IMR-90 (cell line): ENCODE results near the gene EGFR. TPM values are rescaled to one million over a fixed set of nuclear protein-coding genes. Genes with fewer than 3 reads are reported as not detected.

Source experiments
- ATAC-seq: fragments of 200-7000 bp; cut with Tn5 transposase; 2 replicates; pipeline ENCODE4 v1.9.1; 2020; ENCODE audit warnings: low read depth, mild to moderate bottlenecking, moderate library complexity
- BruUV-seq: library from RNA; stranded (reverse); fragments of 400-500 nt; replicated peaks from 2 replicates; lab custom pipeline; 2021; lab: Mats Ljungman, UMichigan
- CTCF ChIA-PET: fragments of 300-600 bp; formaldehyde crosslinking; extraction: SDS; loops from one replicate; lab custom pipeline; 2021; ENCODE audit warnings: antibody characterized with exemption; lab: Yijun Ruan, JAX
- POLR2A ChIA-PET: fragments of 300-600 bp; sonication (Branson Sonifier 250); formaldehyde crosslinking; loops from one replicate; lab custom pipeline; 2022; ENCODE audit warnings: antibody characterized with exemption; ENCODE audit not compliant: unreplicated experiment; lab: Charles Lee
- DNase-seq: peaks from one replicate; pipeline ENCODE4 v3.0.0; 2013
- H2AFZ ChIP-seq: replicated peaks from 2 replicates; pipeline ENCODE3; 2013; ENCODE audit warnings: low read length, mild to moderate bottlenecking; ENCODE audit not compliant: poor library complexity
- H2AK5ac ChIP-seq: 2 replicates; pipeline ENCODE4 v1.6.1; 2013; ENCODE audit warnings: low read depth, low read length, inconsistent platforms
- H2AK9ac ChIP-seq: replicated peaks from 2 replicates; pipeline ENCODE3; 2013; ENCODE audit warnings: mild to moderate bottlenecking, low read depth, low read length, moderate library complexity; ENCODE audit not compliant: poor library complexity
- H2BK120ac ChIP-seq: 2 replicates; pipeline ENCODE4 v1.6.1; 2013; ENCODE audit warnings: low read depth, low read length, inconsistent platforms
- H2BK15ac ChIP-seq: 3 replicates; pipeline ENCODE4 v1.6.1; 2013; ENCODE audit warnings: low read depth, low read length, inconsistent platforms
- H2BK20ac ChIP-seq: 2 replicates; pipeline ENCODE4 v1.6.1; 2013; ENCODE audit warnings: low read depth, mild to moderate bottlenecking, inconsistent platforms, low read length, moderate library complexity
- H2BK5ac ChIP-seq: 2 replicates; pipeline ENCODE4 v1.6.1; 2013; ENCODE audit warnings: mild to moderate bottlenecking, low read depth, low read length, inconsistent platforms; ENCODE audit not compliant: poor library complexity, severe bottlenecking
- H3K14ac ChIP-seq: replicated peaks from 2 replicates; pipeline ENCODE4 v1.6.1; 2013; ENCODE audit warnings: low read depth, low read length, inconsistent platforms
- H3K18ac ChIP-seq: 2 replicates; pipeline ENCODE4 v1.6.1; 2013; ENCODE audit warnings: low read depth, low read length, control low read depth
- H3K23ac ChIP-seq: 2 replicates; pipeline ENCODE4 v1.6.1; 2013; ENCODE audit warnings: low read depth, low read length, inconsistent platforms
- H3K27ac ChIP-seq: 2 replicates; pipeline ENCODE4 v1.5.1; 2013; ENCODE audit warnings: mild to moderate bottlenecking, control low read depth, low read length; ENCODE audit not compliant: insufficient read depth
- H3K27me3 ChIP-seq: 2 replicates; pipeline ENCODE4 v1.6.1; 2013; ENCODE audit warnings: low read length; ENCODE audit not compliant: control insufficient read depth, insufficient read depth
- H3K36me3 ChIP-seq: 2 replicates; pipeline ENCODE4 v1.6.1; 2013; ENCODE audit warnings: low read length, mixed read lengths; ENCODE audit not compliant: control insufficient read depth, insufficient read depth
- H3K4ac ChIP-seq: 2 replicates; pipeline ENCODE4 v1.6.1; 2013; ENCODE audit warnings: low read depth, low read length, inconsistent platforms
- H3K4me1 ChIP-seq: 2 replicates; pipeline ENCODE4 v1.6.1; 2013; ENCODE audit warnings: low read length, mixed read lengths; ENCODE audit not compliant: control insufficient read depth, insufficient read depth
- H3K4me2 ChIP-seq: 2 replicates; pipeline ENCODE4 v1.6.1; 2013; ENCODE audit warnings: low read depth, mild to moderate bottlenecking, control low read depth, low read length, moderate library complexity
- H3K4me3 ChIP-seq: 2 replicates; pipeline ENCODE4 v1.5.1; 2013; ENCODE audit warnings: low read depth, mild to moderate bottlenecking, control low read depth, low read length, moderate library complexity; ENCODE audit not compliant: insufficient read depth
- H3K56ac ChIP-seq: 2 replicates; pipeline ENCODE4 v1.6.1; 2013; ENCODE audit warnings: low read length, inconsistent platforms; ENCODE audit not compliant: insufficient read depth; ENCODE audit errors: extremely low read depth
- H3K79me1 ChIP-seq, 2 experiments: 2 replicates each; pipeline ENCODE4 v1.6.1; 2013; ENCODE audit warnings: low read length in 2 of 2, inconsistent platforms in 1 of 2, low read depth in 1 of 2
- H3K9ac ChIP-seq: 2 replicates; pipeline ENCODE4 v1.6.1; 2013; ENCODE audit warnings: low read depth, low read length, control low read depth
- H3K9me1 ChIP-seq: 2 replicates; pipeline ENCODE4 v1.6.1; 2013; ENCODE audit warnings: low read length, inconsistent platforms; ENCODE audit not compliant: insufficient read depth
- H3K9me3 ChIP-seq: 2 replicates; pipeline ENCODE4 v1.6.1; 2013; ENCODE audit warnings: low read length; ENCODE audit not compliant: control insufficient read depth, insufficient read depth
- H4K20me1 ChIP-seq: 2 replicates; pipeline ENCODE4 v1.6.1; 2013; ENCODE audit warnings: low read length, inconsistent platforms; ENCODE audit not compliant: insufficient read depth
- H4K5ac ChIP-seq: 2 replicates; pipeline ENCODE4 v1.6.1; 2013; ENCODE audit warnings: mild to moderate bottlenecking, low read depth, low read length, control low read depth
- H4K8ac ChIP-seq, 2 experiments: 2 replicates each; pipeline ENCODE4 v1.6.1; 2013; ENCODE audit warnings: low read depth in 2 of 2, low read length in 2 of 2, control low read depth in 1 of 2, inconsistent platforms in 1 of 2
- H4K91ac ChIP-seq: 2 replicates; pipeline ENCODE4 v1.6.1; 2013; ENCODE audit warnings: low read depth, low read length, inconsistent platforms; ENCODE audit not compliant: insufficient read depth
- BHLHE40 ChIP-seq: fragments of 150-350 bp; IDR thresholded peaks from 2 replicates; pipeline ENCODE4 v1.6.1; 2016; ENCODE audit warnings: mild to moderate bottlenecking, low read depth, low read length
- CEBPB ChIP-seq: IDR thresholded peaks from 2 replicates; pipeline ENCODE4 v1.6.1; 2012; ENCODE audit warnings: low read depth, low read length, improper control_type of control experiment
- CHD1 ChIP-seq: IDR thresholded peaks from 2 replicates; pipeline ENCODE4 v1.6.1; 2012; ENCODE audit warnings: low read depth, low read length, improper control_type of control experiment
- MAFK ChIP-seq: IDR thresholded peaks from 2 replicates; pipeline ENCODE4 v1.6.1; 2012; ENCODE audit warnings: low read depth, low read length, improper control_type of control experiment
- MAZ ChIP-seq: IDR thresholded peaks from 2 replicates; pipeline ENCODE4 v1.6.1; 2012; ENCODE audit warnings: low read depth, mild to moderate bottlenecking, low read length, improper control_type of control experiment, moderate library complexity, borderline replicate concordance
- RAD21 ChIP-seq: IDR thresholded peaks from 2 replicates; pipeline ENCODE4 v1.6.1; 2012; ENCODE audit warnings: low read length, improper control_type of control experiment
- WGBS, 2 experiments: methylation state at CpG; one replicate each; pipeline versions ENCODE4 v1.1.5 to v1.1.7; 2013; ENCODE audit warnings: missing lambda C conversion rate in 2 of 2; ENCODE audit not compliant: insufficient read length in 1 of 2; ENCODE audit errors: extremely low coverage in 2 of 2; 5-methylcytosine and 5-hydroxymethylcytosine counted together
- dilution Hi-C: fragments of 300-500 bp; cut with HindIII; formaldehyde crosslinking; loops from one replicate; pipeline ENCODE4 v1.14.3; 2018; ENCODE audit warnings: low sequenced_read_pairs; ENCODE audit not compliant: unreplicated experiment
- in situ Hi-C: fragments of 300-500 bp; cut with MboI; formaldehyde crosslinking; loops from 3 replicates; pipeline ENCODE4 v1.14.3; 2019; ENCODE audit warnings: low sequenced_read_pairs, inconsistent platforms, mixed read lengths
- intact Hi-C: fragments of 100-400 bp; cut with micrococcal nuclease; formaldehyde crosslinking; loops from 2 replicates; pipeline ENCODE4 v1.10.0; 2022
- polyA plus RNA-seq, 3 experiments: library from polyadenylated mRNA; depleted of rRNA; stranded (reverse); fragments of >200 nt; gene quantifications; 2 replicates each; pipeline ENCODE4 v1.2.3, GENCODE V29; 2012; ENCODE audit warnings: low replicate concordance in 1 of 3
- total RNA-seq: library from RNA; depleted of rRNA; stranded (reverse); fragments of >200 nt; gene quantifications from 2 replicates; pipeline ENCODE4 v1.2.3, GENCODE V29; 2012

The EGFR gene
- total and polyA plus RNA-seq, 2 of the 4 experiments (the other 2 are of a cell fraction): 36.9 to 60.4 TPM

DNA sequence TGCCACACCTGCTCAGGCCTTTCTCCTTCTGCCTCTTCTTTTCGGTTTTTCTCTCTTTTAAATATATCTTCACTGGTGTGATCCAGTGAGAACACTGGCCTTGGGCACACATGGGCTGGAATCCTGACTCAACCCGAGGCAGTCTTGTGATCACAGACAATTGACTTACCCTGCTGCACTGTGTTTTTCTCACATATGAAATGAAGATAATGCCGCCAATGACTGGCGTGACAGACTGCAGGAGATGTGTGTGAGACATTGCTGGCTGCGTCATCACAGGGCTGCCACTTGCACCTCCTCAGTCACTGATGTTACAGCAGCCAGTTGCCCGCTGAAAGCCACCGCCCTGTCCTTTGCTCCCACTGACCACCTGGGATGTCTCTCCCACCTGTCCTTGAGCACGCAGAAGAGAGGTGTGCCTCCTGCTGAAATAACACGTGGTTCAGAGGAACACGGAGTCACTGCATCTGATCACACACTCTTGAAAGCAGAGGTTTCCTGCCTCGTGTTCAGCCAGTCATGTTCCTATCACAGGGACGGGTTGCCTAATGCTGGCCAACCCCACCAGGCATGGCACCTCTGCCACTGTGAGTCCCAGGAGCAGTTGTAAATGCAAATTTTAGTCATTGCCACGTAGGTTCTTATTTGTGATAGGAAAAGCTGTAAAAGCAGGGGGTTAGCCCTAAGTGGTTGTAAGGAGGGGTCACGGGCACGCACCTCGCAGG lies 221.8 kb downstream of the EGFR start:
- ATAC-seq (no peak), DNase-seq (no peak)
- WGBS, 2 experiments: 92% methylated on average over 7 of the region's 16 CpGs; no CpG with 5 or more reads in 1 of the 2 experiments
- H3K14ac ChIP-seq: no peak overlapping the region
- H3K4me2 ChIP-seq: no peak overlapping the region
- H4K5ac ChIP-seq: no peak overlapping the region
- H3K23ac ChIP-seq: no peak overlapping the region
- H3K36me3 ChIP-seq: no peaks in the 10 kb centered on the region
- no peak overlapping the region for H3K56ac ChIP-seq
- H3K9ac ChIP-seq: no peak overlapping the region
- CTCF ChIA-PET: no interaction called here
- no peaks in the 10 kb centered on the region for H3K9me3 ChIP-seq
- no peak overlapping the region for H2AK9ac ChIP-seq
- no peak overlapping the region for H4K8ac ChIP-seq
- H3K4me1 ChIP-seq: no peaks in the 10 kb centered on the region; the same call in 1 of the 2 replicates
- H3K27me3 ChIP-seq: peaks cover 8% of the 10 kb centered on the region; the same call in 1 of the 2 replicates
- no peak overlapping the region for H2AFZ ChIP-seq
- BruUV-seq: no TSS peak
- no peaks in the 10 kb centered on the region for H3K79me1 ChIP-seq
- TF ChIP-seq CEBPB: no peak
- no peak for TF ChIP-seq RAD21
- no peak for TF ChIP-seq CHD1
- TF ChIP-seq MAZ: no peak
- no peak for TF ChIP-seq MAFK
- TF ChIP-seq BHLHE40: no peak
- H2BK5ac ChIP-seq: no peak overlapping the region
- no peak overlapping the region for H4K91ac ChIP-seq
- H3K18ac ChIP-seq: no peak overlapping the region
- H2BK120ac ChIP-seq: no peak overlapping the region
- dilution Hi-C loops: no loop called here
- in situ Hi-C loops: no loop called here
- intact Hi-C loops: no loop called here
- H2BK15ac ChIP-seq: no peak overlapping the region
- H3K4ac ChIP-seq: no peak overlapping the region
- no peak overlapping the region for H3K27ac ChIP-seq
- H3K9me1 ChIP-seq: no peaks in the 10 kb centered on the region
- no peak overlapping the region for H3K4me3 ChIP-seq
- POLR2A ChIA-PET: no interaction called here
- no peak overlapping the region for H2BK20ac ChIP-seq
- no peaks in the 10 kb centered on the region for H4K20me1 ChIP-seq
- no peak overlapping the region; the same call in 1 of the 2 replicates for H2AK5ac ChIP-seq
